HG02970 (cell line): Measurements from ENCODE around the gene TCIRG1.
"Not testable (repeated sequence)": the region's sequence is repeated elsewhere in the genome, so short reads cannot be mapped to it uniquely, and the experiment has no call there.

ENCODE experiments used
- ATAC-seq: cut with Tn5 transposase; IDR thresholded peaks from one replicate; pipeline ENCODE4 v1.9.1; 2021; ENCODE audit warnings: mild to moderate bottlenecking, moderate library complexity, moderate number of reproducible peaks; ENCODE audit not compliant: unreplicated experiment, low FRiP score

The TCIRG1 gene, protein sequence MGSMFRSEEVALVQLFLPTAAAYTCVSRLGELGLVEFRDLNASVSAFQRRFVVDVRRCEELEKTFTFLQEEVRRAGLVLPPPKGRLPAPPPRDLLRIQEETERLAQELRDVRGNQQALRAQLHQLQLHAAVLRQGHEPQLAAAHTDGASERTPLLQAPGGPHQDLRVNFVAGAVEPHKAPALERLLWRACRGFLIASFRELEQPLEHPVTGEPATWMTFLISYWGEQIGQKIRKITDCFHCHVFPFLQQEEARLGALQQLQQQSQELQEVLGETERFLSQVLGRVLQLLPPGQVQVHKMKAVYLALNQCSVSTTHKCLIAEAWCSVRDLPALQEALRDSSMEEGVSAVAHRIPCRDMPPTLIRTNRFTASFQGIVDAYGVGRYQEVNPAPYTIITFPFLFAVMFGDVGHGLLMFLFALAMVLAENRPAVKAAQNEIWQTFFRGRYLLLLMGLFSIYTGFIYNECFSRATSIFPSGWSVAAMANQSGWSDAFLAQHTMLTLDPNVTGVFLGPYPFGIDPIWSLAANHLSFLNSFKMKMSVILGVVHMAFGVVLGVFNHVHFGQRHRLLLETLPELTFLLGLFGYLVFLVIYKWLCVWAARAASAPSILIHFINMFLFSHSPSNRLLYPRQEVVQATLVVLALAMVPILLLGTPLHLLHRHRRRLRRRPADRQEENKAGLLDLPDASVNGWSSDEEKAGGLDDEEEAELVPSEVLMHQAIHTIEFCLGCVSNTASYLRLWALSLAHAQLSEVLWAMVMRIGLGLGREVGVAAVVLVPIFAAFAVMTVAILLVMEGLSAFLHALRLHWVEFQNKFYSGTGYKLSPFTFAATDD

GRCh38 chr11:68038718-68039525 is at the start of gene TCIRG1:
Gene TCIRG1 (plus strand): TSS chr11:68039025. CDS start chr11:68041272, 2,247 bp downstream.
- ATAC-seq, result no peak

GRCh38 chr11:67990546-67991346 is 48.1 kb upstream of the TCIRG1 start:
- not testable (repeated sequence) for ATAC-seq

- not testable (repeated sequence) for ATAC-seq
Measured at GRCh38 chr11:67991347-67992121, 47.3 kb upstream of the TCIRG1 start.

DNA sequence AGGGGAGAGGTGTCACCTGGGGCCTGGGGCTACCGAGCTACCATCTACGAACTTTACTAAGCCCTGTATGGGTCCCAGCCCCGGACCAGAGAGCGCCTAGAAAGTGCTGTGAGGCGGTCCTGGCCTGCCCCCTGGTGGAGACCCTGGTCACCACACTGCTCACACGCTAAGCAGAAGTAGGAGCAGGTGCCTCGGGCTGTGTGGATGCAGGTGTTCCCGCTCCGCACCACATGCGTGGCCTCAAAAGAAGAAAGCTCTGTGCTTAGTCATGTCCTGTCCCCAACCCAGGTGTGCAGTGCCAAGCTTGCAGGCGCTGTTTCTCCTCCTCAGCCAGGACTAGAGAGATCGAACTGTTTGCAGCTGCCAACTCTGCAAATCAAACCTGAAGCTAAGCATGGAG is 45.0 kb upstream of the TCIRG1 start:
- ATAC-seq, result not testable (repeated sequence)

GRCh38 chr11:67994387-67994786 is 44.4 kb upstream of the TCIRG1 start:
- not testable (repeated sequence) for ATAC-seq

- ATAC-seq, result not testable (repeated sequence)
Measured at GRCh38 chr11:67995129-67995528, 43.7 kb upstream of the TCIRG1 start.

- not testable (repeated sequence) for ATAC-seq
Measured at GRCh38 chr11:67995579-67995978, 43.2 kb upstream of the TCIRG1 start.

GRCh38 chr11:67996051-67996450 is 42.8 kb upstream of the TCIRG1 start:
- ATAC-seq, result no peak

GRCh38 chr11:67996622-67997474 is 42.0 kb upstream of the TCIRG1 start:
- no peak for ATAC-seq

DNA sequence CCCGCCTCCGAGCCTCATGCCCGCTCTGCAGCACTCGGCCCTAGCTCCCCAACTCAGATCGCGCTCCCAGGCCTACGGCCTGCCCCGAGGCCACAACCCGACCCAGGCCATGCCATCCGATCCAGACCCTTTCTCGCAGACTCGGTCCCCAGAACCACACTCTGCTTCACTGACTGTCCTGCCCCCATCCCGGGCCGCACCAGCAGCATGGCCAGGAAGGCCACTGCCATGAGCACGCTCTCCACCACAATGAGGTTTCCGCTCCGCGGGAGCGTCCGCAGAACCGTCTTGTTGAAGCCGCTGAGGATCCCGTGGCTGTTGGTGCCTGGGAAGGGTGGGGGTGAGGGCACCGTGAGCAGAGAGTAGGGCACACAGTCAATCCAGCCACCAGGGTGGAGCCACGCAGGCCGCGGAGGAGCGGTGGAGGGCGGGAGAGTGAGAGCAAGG is 41.3 kb upstream of the TCIRG1 start:
- no peak for ATAC-seq

- ATAC-seq, result no peak
Measured at GRCh38 chr11:67998150-67999045, 40.4 kb upstream of the TCIRG1 start.

GRCh38 chr11:67999201-67999629 is 39.6 kb upstream of the TCIRG1 start:
- no peak for ATAC-seq

DNA sequence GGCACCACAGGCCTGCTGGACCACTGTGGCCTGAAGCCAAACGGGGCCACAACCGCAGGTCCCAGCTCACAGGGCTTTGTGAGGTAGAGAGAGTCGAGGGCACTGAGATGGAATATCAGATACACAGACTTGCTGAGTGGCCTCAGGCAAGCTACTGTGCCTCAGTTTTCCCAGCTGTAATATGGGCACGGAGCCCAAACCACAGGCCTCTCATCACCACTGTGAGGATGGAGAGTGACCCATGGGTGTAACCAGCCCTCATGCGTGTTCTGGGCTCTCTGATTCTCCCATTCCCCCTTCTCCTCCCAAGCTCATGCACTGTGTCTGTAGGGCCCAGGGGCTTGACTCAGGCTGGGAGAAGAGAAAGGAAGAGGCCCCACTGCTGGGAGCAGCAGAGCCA is 39.1 kb upstream of the TCIRG1 start:
- no peak for ATAC-seq

GRCh38 chr11:68002575-68002937 is 36.3 kb upstream of the TCIRG1 start:
- ATAC-seq, result peak; percentile 15

GRCh38 chr11:68002938-68003845 is 35.6 kb upstream of the TCIRG1 start:
- ATAC-seq, result peak; percentile 22
